Keratinocyte (primary cell): ENCODE data around the gene FRMPD4.

Source experiments
- CTCF ChIP-seq, 3 experiments: IDR thresholded peaks in 1 of 3; conservative IDR thresholded peaks in 1 of 3; optimal IDR thresholded peaks in 1 of 3; 2 replicates in 2 of 3; 3 replicates in 1 of 3; pipeline versions ENCODE3 to v1.5.1; 2011; ENCODE audit warnings: low read length in 3 of 3, mild to moderate bottlenecking in 3 of 3, moderate library complexity in 2 of 3, control low read depth in 1 of 3, inconsistent platforms in 1 of 3; ENCODE audit not compliant: insufficient read depth in 2 of 3; ENCODE audit errors: extremely low read depth in 1 of 3
- EZH2 ChIP-seq: IDR thresholded peaks from one replicate; pipeline ENCODE4 v1.6.1; 2012; ENCODE audit warnings: inconsistent platforms, mild to moderate bottlenecking, low read length, moderate library complexity

GRCh38 chrX:12494400-12495138 is 356.3 kb downstream of the FRMPD4 start:
- no peak for TF ChIP-seq CTCF (optimal IDR thresholded peaks at IDR 0.05 in 1 of 3, IDR thresholded peaks at IDR 0.05 in 1 of 3, conservative IDR thresholded peaks at IDR 0.05 in 1 of 3; ENCODE audit: extremely low read depth in 1 of 3, insufficient read depth in 2 of 3, low read length in 3 of 3)
- no peak for TF ChIP-seq EZH2
